Lower leg skin (tissue), 3 donors: Measurements from ENCODE around the gene CEP192.

ENCODE experiments used
- CTCF ChIP-seq, 3 donors: fragments of 450-650 bp; IDR thresholded peaks; one replicate each; pipeline ENCODE4 v1.5.1; 2016; ENCODE audit warnings: antibody characterized with exemption in 3 of 3, mild to moderate bottlenecking in 3 of 3, moderate library complexity in 2 of 3
- POLR2A ChIP-seq, 2 donors: fragments of 450-650 bp; IDR thresholded peaks; one replicate each; pipeline ENCODE4 v1.6.1; 2016 to 2017; ENCODE audit warnings: antibody characterized with exemption in 2 of 2, mild to moderate bottlenecking in 1 of 2, moderate library complexity in 1 of 2

GRCh38 chr18:13004396-13004795 lies 13.2 kb downstream of the CEP192 start:
- TF ChIP-seq POLR2A (IDR thresholded peaks at IDR 0.05), result no peak
- no peak for TF ChIP-seq CTCF (IDR thresholded peaks at IDR 0.05)
